ENCODE results near the gene OR6N2.

OR6N2 gene

GRCh38 chr1:158781104-158781503 is at the start of gene OR6N2:
TSS of gene OR6N2 (minus strand) at chr1:158781204. CDS start at chr1:158777635, 3,569 bp downstream.
- no peak for DNase-seq (ENCODE audit: low read depth in 2 of 2, low spot score in 1 of 2)

GRCh38 chr1:158830074-158830677 is 49.2 kb upstream of the OR6N2 start:
- DNase-seq (ENCODE audit: low read depth in 2 of 2, low spot score in 1 of 2): no peak

- no peak for DNase-seq (ENCODE audit: low read depth in 2 of 2, low spot score in 1 of 2)
These were observed 40.7 kb upstream of the OR6N2 start for GRCh38 chr1:158821723-158822122.

GRCh38 chr1:158819461-158820443 is 38.7 kb upstream of the OR6N2 start:
- no peak for DNase-seq (ENCODE audit: low read depth in 2 of 2, low spot score in 1 of 2)

GRCh38 chr1:158818975-158819431 is 38.0 kb upstream of the OR6N2 start:
- DNase-seq (ENCODE audit: low read depth in 2 of 2, low spot score in 1 of 2): no peak

GRCh38 chr1:158818560-158818959 is 37.6 kb upstream of the OR6N2 start:
- no peak for DNase-seq (ENCODE audit: low read depth in 2 of 2, low spot score in 1 of 2)

- DNase-seq (ENCODE audit: low read depth in 2 of 2, low spot score in 1 of 2): no peak
These were observed 34.0 kb upstream of the OR6N2 start for GRCh38 chr1:158814970-158815369.

- DNase-seq (ENCODE audit: low read depth in 2 of 2, low spot score in 1 of 2): no peak
These were observed 32.2 kb upstream of the OR6N2 start for GRCh38 chr1:158813164-158813563.

- no peak for DNase-seq (ENCODE audit: low read depth in 2 of 2, low spot score in 1 of 2)
These were observed 31.3 kb upstream of the OR6N2 start for GRCh38 chr1:158812336-158812735.

GRCh38 chr1:158810311-158810710 is 29.3 kb upstream of the OR6N2 start:
- DNase-seq (ENCODE audit: low read depth in 2 of 2, low spot score in 1 of 2): no peak

- no peak for DNase-seq (ENCODE audit: low read depth in 2 of 2, low spot score in 1 of 2)
These were observed 28.9 kb upstream of the OR6N2 start for GRCh38 chr1:158809862-158810261.

GRCh38 chr1:158809256-158809655 is 28.3 kb upstream of the OR6N2 start:
- no peak for DNase-seq (ENCODE audit: low read depth in 2 of 2, low spot score in 1 of 2)

- DNase-seq (ENCODE audit: low read depth in 2 of 2, low spot score in 1 of 2): no peak
These were observed 26.0 kb upstream of the OR6N2 start for GRCh38 chr1:158806916-158807536.

- DNase-seq (ENCODE audit: low read depth in 2 of 2, low spot score in 1 of 2): no peak
These were observed 22.7 kb upstream of the OR6N2 start for GRCh38 chr1:158803678-158804077.

GRCh38 chr1:158801396-158801795 is 20.4 kb upstream of the OR6N2 start:
- no peak for DNase-seq (ENCODE audit: low read depth in 2 of 2, low spot score in 1 of 2)

- no peak for DNase-seq (ENCODE audit: low read depth in 2 of 2, low spot score in 1 of 2)
These were observed 19.5 kb upstream of the OR6N2 start for GRCh38 chr1:158800526-158800925.

- no peak for DNase-seq (ENCODE audit: low read depth in 2 of 2, low spot score in 1 of 2)
These were observed 18.7 kb upstream of the OR6N2 start for GRCh38 chr1:158799689-158800088.

- no peak for DNase-seq (ENCODE audit: low read depth in 2 of 2, low spot score in 1 of 2)
These were observed 17.5 kb upstream of the OR6N2 start for GRCh38 chr1:158798531-158798930.

GRCh38 chr1:158794247-158794646 is 13.2 kb upstream of the OR6N2 start:
- DNase-seq (ENCODE audit: low read depth in 2 of 2, low spot score in 1 of 2): no peak

GRCh38 chr1:158793604-158794003 is 12.6 kb upstream of the OR6N2 start:
- DNase-seq (ENCODE audit: low read depth in 2 of 2, low spot score in 1 of 2): no peak

- no peak for DNase-seq (ENCODE audit: low read depth in 2 of 2, low spot score in 1 of 2)
These were observed 8.8 kb downstream of the OR6N2 start, which contains the start of gene OR6N1 for GRCh38 chr1:158771950-158772866. TSS of gene OR6N1 (minus strand) at chr1:158772195. CDS start at chr1:158766682, 5,513 bp downstream.

Measured in stimulated activated CD8-positive, alpha-beta memory T cell treated with anti-CD3 and anti-CD28 coated beads, Interleukin-4, amount 100 ng/mL, for 4 hours (primary cell).